Mesothelial cell of epicardium (in vitro differentiated cells): ENCODE measurements around the gene STK31. TPM values are rescaled to one million over a fixed set of nuclear protein-coding genes. Genes with fewer than 3 reads are reported as not detected.

ENCODE experiments used
- DNase-seq, 2 experiments: peaks; one replicate each; pipeline ENCODE4 v3.0.0; 2021; ENCODE audit warnings: low spot score in 2 of 2; ENCODE audit not compliant: unreplicated experiment in 2 of 2
- H3K27ac Mint-ChIP-seq: 2 replicates; pipeline ENCODE4 v1.8.0; 2021; ENCODE audit warnings: mixed read lengths
- H3K27me3 Mint-ChIP-seq: 2 replicates; pipeline ENCODE4 v1.8.0; 2021; ENCODE audit warnings: low read depth, mixed read lengths
- H3K36me3 Mint-ChIP-seq: 2 replicates; pipeline ENCODE4 v1.8.0; 2021; ENCODE audit warnings: mixed read lengths
- H3K4me1 Mint-ChIP-seq: 2 replicates; pipeline ENCODE4 v1.8.0; 2021; ENCODE audit warnings: mixed read lengths
- H3K4me3 Mint-ChIP-seq: 2 replicates; pipeline ENCODE4 v1.8.0; 2021; ENCODE audit warnings: mild to moderate bottlenecking, moderate library complexity, mixed read lengths
- H3K9me3 Mint-ChIP-seq: 2 replicates; pipeline ENCODE4 v1.8.0; 2021; ENCODE audit warnings: mixed read lengths
- total RNA-seq: library from RNA; stranded (reverse); gene quantifications from 3 replicates; pipeline ENCODE4 v1.2.1, GENCODE V29; 2021
- TF ChIP-seq, protein P1 (sequence below): fragments of 200-600 bp; sonication (generic); IDR thresholded peaks from one replicate; pipeline ENCODE4 v1.5.0; 2021; ENCODE audit warnings: antibody characterized with exemption; ENCODE audit not compliant: unreplicated experiment

STK31 gene, protein sequence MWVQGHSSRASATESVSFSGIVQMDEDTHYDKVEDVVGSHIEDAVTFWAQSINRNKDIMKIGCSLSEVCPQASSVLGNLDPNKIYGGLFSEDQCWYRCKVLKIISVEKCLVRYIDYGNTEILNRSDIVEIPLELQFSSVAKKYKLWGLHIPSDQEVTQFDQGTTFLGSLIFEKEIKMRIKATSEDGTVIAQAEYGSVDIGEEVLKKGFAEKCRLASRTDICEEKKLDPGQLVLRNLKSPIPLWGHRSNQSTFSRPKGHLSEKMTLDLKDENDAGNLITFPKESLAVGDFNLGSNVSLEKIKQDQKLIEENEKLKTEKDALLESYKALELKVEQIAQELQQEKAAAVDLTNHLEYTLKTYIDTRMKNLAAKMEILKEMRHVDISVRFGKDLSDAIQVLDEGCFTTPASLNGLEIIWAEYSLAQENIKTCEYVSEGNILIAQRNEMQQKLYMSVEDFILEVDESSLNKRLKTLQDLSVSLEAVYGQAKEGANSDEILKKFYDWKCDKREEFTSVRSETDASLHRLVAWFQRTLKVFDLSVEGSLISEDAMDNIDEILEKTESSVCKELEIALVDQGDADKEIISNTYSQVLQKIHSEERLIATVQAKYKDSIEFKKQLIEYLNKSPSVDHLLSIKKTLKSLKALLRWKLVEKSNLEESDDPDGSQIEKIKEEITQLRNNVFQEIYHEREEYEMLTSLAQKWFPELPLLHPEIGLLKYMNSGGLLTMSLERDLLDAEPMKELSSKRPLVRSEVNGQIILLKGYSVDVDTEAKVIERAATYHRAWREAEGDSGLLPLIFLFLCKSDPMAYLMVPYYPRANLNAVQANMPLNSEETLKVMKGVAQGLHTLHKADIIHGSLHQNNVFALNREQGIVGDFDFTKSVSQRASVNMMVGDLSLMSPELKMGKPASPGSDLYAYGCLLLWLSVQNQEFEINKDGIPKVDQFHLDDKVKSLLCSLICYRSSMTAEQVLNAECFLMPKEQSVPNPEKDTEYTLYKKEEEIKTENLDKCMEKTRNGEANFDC
- 0.72 to 1.3 TPM (median 0.94 TPM) in 3 replicates for total RNA-seq

DNA sequence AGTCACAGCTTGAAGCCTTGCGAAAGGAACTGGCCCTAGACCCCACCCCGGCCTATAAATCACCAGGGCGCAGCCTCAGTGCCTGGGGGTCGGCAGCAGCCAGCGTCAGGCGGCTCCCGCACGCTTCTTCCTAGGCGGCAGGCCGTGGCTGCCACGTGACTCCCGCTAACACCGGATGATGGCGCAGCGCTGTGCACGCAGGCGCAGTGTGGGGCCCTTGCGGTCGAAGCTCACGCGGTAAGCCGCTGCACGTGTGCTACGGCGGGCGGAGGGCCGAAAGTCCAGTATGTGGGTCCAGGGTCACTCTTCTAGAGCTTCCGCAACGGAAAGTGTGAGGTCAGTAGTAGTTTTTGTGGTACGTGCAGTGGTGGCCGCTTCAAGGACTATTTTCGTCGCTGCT lies at the start of gene STK31:
STK31 (plus strand) TSS at position 220 of the 400 bp plus-strand sequence; CDS start at position 287, 67 bp downstream.
- H3K9me3 Mint-ChIP-seq = peaks cover 30% of the 10 kb centered on the region
- H3K27ac Mint-ChIP-seq = no peak within 1 kb of the TSS
- peaks cover 16% of the 10 kb centered on the region for H3K36me3 Mint-ChIP-seq
- no peaks in the 10 kb centered on the region for H3K27me3 Mint-ChIP-seq
- no peak within 1 kb of the TSS for H3K4me3 Mint-ChIP-seq
- TF ChIP-seq, protein P1, sequence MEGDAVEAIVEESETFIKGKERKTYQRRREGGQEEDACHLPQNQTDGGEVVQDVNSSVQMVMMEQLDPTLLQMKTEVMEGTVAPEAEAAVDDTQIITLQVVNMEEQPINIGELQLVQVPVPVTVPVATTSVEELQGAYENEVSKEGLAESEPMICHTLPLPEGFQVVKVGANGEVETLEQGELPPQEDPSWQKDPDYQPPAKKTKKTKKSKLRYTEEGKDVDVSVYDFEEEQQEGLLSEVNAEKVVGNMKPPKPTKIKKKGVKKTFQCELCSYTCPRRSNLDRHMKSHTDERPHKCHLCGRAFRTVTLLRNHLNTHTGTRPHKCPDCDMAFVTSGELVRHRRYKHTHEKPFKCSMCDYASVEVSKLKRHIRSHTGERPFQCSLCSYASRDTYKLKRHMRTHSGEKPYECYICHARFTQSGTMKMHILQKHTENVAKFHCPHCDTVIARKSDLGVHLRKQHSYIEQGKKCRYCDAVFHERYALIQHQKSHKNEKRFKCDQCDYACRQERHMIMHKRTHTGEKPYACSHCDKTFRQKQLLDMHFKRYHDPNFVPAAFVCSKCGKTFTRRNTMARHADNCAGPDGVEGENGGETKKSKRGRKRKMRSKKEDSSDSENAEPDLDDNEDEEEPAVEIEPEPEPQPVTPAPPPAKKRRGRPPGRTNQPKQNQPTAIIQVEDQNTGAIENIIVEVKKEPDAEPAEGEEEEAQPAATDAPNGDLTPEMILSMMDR = no peak
- no peak for DNase-seq
- H3K4me1 Mint-ChIP-seq = no peaks in the 10 kb centered on the region

- DNase-seq = no peak
- H3K27me3 Mint-ChIP-seq = no peaks in the 10 kb centered on the region
- H3K4me3 Mint-ChIP-seq = no peak overlapping the region
- H3K4me1 Mint-ChIP-seq = peaks cover 5% of the 10 kb centered on the region
- H3K27ac Mint-ChIP-seq = no peak overlapping the region
- H3K36me3 Mint-ChIP-seq = no peaks in the 10 kb centered on the region
- peaks cover 23% of the 10 kb centered on the region for H3K9me3 Mint-ChIP-seq
- TF ChIP-seq, protein P1 = no peak
Measured at GRCh38 chr7:23661385-23661784, 48.6 kb upstream of the STK31 start.

DNA sequence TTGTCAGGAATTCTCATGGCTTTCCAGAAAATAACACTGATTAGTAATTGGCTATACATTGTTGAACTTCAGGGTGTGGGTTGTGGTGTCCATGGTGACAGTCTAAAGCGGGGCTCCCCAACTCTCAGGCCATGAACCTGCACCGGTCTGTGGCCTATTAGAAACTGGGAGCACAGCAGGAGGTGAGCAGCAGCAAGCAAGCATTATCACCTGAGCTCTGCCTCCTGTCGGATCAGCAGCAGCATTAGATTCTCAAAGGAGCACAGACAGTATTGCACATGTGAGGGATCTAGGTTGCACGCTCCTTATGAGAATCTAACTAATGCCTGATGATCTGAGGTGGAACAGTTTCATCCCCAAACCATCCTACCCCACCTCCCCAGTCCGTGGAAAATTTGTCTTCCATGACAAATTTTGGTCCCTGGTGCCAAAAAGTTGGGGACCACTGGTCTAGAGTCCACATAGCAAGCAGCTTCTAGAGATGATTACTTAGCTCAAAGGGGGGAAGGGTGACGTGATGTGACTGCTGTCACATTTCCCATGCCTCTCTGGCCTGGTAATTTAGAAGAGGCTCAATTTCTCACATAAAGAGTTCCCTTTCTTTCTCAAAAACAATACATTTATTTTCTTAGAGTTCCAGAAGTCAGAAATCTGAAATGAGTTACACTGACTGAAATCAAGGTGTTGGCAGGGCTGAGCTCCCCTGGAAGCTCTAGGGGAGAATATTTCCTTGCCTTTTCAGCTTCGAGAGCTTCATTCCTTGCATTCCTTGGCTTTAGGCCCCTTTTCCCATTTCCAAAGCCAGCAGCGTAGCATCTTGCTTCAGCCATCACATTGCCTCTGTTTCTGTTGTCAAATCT lies 47.7 kb upstream of the STK31 start:
- TF ChIP-seq, protein P1 = no peak
- Mint-ChIP-seq H3K27ac (no peak overlapping the region), H3K9me3 (peaks cover 14% of the 10 kb centered on the region), H3K4me3 (no peak overlapping the region), H3K27me3 (no peaks in the 10 kb centered on the region), H3K36me3 (no peaks in the 10 kb centered on the region), H3K4me1 (peaks cover 5% of the 10 kb centered on the region)
- DNase-seq = no peak

- peaks cover 5% of the 10 kb centered on the region for H3K4me1 Mint-ChIP-seq
- peaks cover 12% of the 10 kb centered on the region for H3K9me3 Mint-ChIP-seq
- no peaks in the 10 kb centered on the region for H3K36me3 Mint-ChIP-seq
- no peak overlapping the region for H3K4me3 Mint-ChIP-seq
- H3K27me3 Mint-ChIP-seq = no peaks in the 10 kb centered on the region
- no peak overlapping the region for H3K27ac Mint-ChIP-seq
- DNase-seq = no peak
- TF ChIP-seq, protein P1 = no peak
Measured at GRCh38 chr7:23662984-23663313, 47.1 kb upstream of the STK31 start.

- H3K36me3 Mint-ChIP-seq = no peaks in the 10 kb centered on the region
- no peaks in the 10 kb centered on the region for H3K27me3 Mint-ChIP-seq
- DNase-seq = no peak
- TF ChIP-seq, protein P1 = no peak
- no peak overlapping the region for H3K4me3 Mint-ChIP-seq
- peaks cover 4% of the 10 kb centered on the region for H3K9me3 Mint-ChIP-seq
- peaks cover 6% of the 10 kb centered on the region for H3K4me1 Mint-ChIP-seq
- H3K27ac Mint-ChIP-seq = no peak overlapping the region
Measured at GRCh38 chr7:23664122-23664521, 45.9 kb upstream of the STK31 start.
